T-helper 1 cell (primary cell): Measurements from ENCODE around the gene SOX13.
A peak's percentile ranks its signal among the peaks of the same experiment; 100 is the strongest.

Experiments used
- DNase-seq, 5 donors: peaks; one replicate each; pipeline ENCODE4 v3.0.0-alpha.2; 2012 to 2020

The SOX13 gene

DNA sequence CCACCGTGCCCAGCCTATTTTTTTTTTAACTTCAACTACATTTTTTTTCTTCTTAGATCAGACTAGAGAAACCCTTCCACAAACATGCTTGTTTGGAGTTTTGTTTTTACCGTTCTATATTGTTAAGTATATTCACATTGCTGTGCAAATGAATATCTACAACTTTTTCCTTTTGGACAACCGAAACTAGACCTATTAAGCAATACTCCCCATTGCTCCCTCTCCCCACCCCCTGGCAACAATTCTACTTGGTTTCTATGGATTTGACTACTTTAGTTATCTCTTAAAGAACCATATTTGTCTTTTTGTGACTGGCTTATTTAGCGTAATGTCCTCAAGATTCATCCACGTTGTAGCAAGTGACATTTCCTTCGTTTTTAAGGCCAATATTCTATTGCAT is 59.8 kb downstream of the SOX13 start:
- no peak for DNase-seq

- DNase-seq, result no peak
These were observed 61.2 kb downstream of the SOX13 start for GRCh38 chr1:204134103-204134502.

DNA sequence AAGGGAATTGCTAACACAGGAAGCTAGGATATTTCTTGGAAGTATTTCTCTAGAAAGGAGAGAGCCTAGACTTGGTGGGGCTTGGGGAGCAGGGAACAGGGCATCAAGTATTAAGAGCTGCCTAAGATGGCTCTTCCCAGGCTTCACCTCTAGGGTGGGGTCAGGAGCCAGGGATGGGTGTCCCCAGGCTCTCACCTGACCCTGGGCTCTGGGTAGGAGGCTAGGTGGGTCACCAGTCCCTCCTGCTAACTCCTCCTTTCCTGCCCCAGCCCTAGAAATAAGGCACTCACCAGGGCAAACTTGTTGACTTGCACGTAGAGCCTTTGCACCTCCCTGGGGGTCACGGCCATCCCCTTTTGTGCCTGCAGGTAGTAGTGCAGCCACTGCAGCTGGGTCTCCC is 63.9 kb downstream of the SOX13 start:
- DNase-seq, result no peak

- no peak for DNase-seq
These were observed 66.2 kb downstream of the SOX13 start for GRCh38 chr1:204139088-204139487.

- no peak for DNase-seq
These were observed 67.0 kb downstream of the SOX13 start for GRCh38 chr1:204139952-204140351.

DNA sequence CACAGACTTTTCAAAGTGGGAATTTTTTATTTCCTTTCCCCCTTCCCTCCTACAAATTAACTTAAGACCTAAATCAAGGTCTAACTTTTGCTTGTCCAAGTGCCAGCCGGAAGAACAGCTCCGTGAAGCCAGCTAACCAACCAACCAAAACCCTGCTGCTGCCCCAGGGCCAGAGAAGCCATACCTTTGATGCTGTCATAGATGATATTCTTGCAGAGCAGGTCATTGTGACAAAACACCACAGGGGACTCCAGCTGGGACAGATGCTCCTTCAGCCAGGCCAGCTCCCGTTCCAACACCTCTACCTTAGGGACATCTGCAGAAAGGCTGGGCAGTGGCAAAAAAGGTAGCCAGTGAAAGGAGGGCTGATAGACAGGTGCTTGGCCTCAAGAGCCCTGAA is 68.2 kb downstream of the SOX13 start:
- DNase-seq, result no peak

GRCh38 chr1:204142032-204142974 is 69.4 kb downstream of the SOX13 start:
- no peak for DNase-seq

GRCh38 chr1:204143276-204144041 is 70.5 kb downstream of the SOX13 start:
- DNase-seq, result no peak

DNA sequence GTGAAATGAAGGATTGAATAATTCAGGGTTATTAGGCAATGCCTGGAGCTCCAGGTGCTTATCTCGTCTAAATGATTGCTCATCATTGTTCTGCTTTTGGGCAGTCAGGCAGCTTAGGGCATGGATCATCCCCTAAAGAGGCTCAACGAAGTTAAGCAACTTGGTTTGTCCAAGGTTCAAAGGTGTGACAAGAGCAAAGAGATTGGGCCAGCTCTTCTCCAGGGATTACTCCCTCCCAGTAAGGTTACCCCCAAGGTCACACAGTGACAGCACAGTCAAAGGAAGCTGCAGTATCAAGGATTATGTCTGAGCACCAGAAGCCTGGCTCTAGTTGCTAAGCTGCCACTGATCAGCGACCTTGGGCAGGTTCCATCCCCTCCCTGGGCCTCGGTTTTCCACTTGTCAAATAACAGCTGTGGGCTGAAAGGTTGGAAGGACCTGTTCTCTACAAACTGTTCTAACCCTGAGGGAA is 72.2 kb downstream of the SOX13 start:
- no peak for DNase-seq

DNA sequence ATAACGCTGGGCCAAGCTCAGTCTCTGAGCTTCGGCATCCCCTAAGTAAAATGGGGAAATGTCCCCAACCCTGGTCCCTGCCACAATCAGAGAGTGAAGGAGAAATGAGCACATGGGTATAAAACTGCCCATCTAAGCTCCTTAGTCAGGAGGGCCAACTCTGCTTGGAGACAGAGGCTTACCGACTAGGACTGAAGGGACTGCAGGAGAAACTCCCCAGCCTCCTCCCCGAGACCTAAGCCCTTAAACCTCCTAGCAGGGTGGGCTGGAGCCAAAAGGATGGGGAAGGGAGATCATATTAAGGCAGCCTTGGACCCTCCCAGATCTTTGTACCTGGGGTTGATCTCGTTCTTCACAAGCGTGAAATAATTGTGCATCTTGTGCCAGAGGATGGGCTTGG is 73.4 kb downstream of the SOX13 start:
- DNase-seq, result no peak

DNA sequence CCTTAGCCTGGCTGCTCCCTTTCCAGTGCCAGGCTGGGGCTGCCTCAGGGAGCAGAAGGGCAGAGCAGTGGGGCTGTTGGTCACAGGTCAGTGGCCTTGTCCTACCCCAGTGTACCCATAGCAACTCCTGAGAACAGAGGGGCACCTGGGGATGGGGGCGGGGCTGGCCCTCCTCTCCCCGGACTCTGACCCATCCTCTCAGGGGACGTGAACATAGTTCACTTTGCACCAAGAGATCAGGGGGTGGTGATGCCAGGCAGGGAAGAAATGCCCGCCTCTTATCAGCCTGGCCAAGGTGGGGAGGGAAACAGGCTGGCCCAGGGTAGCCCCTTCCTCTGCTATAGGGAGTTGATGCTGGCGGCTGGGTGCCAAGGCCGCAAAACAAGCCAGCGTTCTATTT is 74.0 kb downstream of the SOX13 start:
- no peak for DNase-seq

DNA sequence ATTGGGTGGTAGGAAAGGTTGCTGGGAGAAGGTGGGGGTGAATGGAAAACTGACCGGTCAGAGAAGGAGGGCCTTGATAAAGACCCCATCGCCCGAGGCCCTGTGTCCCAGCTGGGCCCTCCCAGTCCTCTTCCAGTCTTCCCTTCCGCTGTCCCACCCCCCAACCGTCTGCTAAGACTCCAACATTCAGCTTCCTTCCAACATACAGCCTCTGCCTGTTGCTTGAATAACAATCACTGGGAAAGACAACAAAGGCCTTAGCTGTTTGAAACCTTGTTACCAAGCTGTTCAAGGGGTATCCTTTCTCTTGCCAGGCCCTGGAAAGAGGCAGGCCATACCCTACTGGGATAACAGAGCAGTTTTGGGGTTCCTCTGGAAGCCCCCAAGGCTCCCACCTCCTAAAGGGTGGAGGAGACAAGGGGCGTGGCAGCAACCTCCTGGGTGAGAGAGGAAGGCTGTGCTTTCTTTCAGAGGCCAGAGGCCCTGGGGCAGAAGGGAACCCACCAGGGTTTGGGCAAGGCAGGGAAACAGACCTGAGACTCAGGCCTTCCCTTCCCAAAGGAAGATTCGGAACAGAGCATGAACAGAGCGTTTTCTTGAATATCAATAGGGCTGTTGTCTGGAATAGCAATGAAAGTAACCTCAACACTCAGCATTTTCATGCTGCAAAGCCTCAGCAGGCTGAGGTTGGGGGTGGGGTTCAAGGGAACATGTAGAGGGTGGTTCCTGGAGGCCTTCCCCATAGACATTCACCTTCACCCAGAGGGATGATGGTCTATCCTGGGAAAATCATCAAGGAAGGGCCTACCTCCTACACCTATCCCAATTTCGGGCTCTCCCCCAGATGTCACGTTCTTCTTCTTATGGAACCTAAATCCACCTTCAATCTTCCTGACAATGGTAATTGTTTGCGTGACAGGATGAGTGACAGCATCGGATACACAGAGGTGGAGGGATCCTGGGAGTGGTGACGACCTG is 74.8 kb downstream of the SOX13 start:
- DNase-seq, result no peak

- no peak for DNase-seq
These were observed 76.2 kb downstream of the SOX13 start for GRCh38 chr1:204149107-204149506.

GRCh38 chr1:204149635-204150565 is 77.0 kb downstream of the SOX13 start:
- no peak for DNase-seq

- DNase-seq, result no peak
These were observed 78.0 kb downstream of the SOX13 start for GRCh38 chr1:204150702-204151551.

DNA sequence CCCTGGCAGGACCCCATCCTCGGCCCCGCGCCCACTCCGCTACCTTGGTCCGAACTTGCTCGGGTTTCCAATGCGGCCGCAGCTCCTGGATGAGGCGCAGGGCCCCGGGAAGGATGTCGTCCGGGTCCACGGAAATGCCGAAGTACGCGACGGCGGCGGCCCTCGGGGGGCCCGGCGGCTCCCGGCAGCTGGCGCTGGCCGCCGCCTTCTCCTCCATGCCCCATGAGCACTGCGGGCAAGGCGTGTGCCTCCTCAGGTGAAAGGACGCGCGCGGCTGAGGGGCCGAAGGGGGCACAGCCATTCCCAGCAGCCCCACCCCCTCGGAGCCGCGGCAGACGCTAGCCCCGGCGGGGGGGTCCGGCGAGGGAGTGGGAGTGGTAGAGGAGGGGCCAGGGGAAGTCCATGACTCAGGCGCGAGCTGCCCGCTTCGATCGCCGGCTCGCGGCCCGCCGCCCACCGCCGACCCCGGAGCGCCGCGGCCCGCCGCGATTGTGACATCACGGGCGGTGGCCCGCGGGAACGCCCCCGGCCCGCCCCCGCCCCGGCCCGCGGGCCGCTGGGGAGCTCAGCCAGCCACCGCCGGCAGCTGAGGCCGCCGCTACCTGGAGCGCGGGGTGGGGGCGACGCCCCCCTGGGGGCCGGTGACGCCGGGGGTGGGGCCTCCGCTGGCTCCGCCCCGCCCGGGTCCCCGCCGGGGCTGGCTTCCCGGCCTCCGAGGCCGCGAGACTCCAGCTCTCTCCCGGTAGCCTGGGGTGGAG is 78.8 kb downstream of the SOX13 start, which contains the start of gene ETNK2:
Gene ETNK2, minus strand, starts transcription at position 493 of the 758 bp plus-strand sequence. Its CDS starts 192 bp downstream, at position 301.
- DNase-seq, result peak in 4 of 5 donors; percentile 45 to 65 (median 52)

DNA sequence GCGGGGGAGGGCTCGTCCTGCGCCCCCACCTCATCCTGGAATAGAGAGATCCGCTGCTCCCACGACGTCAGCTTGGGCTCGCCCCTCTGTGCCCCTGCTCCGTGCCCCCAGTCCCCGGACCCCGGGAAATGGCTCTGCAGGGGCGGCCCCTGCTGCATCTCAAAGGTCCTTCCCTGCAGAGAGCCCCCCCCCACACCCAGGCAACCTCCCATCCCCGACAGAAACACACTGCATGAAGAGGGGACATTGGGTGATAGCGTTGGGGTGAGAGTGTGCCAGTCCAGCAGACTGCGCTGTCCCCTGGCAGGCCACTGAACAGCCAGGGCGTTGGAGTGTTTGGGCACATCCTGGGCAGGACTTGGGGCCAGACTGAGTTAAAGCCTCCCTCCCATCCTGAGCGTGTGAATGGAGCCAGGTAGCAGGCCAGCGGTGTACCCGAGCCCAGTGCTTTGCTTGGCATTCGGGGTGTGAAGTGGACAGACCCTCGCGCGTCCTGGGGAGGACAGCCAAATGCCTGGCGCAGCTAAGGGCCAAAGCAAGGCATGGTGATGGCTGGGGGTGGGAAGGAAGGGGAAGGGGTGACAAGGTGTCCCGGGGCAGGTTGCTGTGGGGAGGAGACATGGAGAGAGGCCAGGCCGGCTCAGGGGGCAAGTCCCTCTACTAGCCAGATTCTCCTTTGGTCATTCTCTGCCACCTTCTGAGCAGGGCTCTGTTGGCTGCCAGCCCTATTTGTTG is 79.6 kb downstream of the SOX13 start:
- DNase-seq, result no peak

GRCh38 chr1:204153667-204154066 is 80.8 kb downstream of the SOX13 start:
- no peak for DNase-seq
